Activated naive CD4-positive, alpha-beta T cell treated with anti-CD3 and anti-CD28 coated beads, Interleukin-2, amount 10 ng/mL, durations not matched to agents 7 days and 5 days (primary cell): Measurements from ENCODE around the gene ENPP3.

Experiments used
- CTCF ChIA-PET: fragments of 350-600 bp; sonication (Branson Sonifier 250); formaldehyde crosslinking; loops from one replicate; lab custom pipeline; 2021; ENCODE audit warnings: antibody characterized with exemption; lab: Charles Lee
- DNase-seq: peaks from one replicate; pipeline ENCODE4 v3.0.0-alpha.2; 2020
- H3K27ac Mint-ChIP-seq: one replicate; pipeline ENCODE4 v1.8.0; 2021; ENCODE audit warnings: mild to moderate bottlenecking, moderate library complexity, mixed read lengths
- H3K27me3 Mint-ChIP-seq: one replicate; pipeline ENCODE4 v1.8.0; 2021; ENCODE audit warnings: mild to moderate bottlenecking, mixed read lengths
- H3K36me3 Mint-ChIP-seq: one replicate; pipeline ENCODE4 v1.8.0; 2021; ENCODE audit warnings: mixed read lengths
- H3K4me1 Mint-ChIP-seq: one replicate; pipeline ENCODE4 v1.8.0; 2021; ENCODE audit warnings: mixed read lengths
- H3K4me3 Mint-ChIP-seq: one replicate; pipeline ENCODE4 v1.8.0; 2021; ENCODE audit warnings: mild to moderate bottlenecking, moderate library complexity, mixed read lengths
- H3K9me3 Mint-ChIP-seq: one replicate; pipeline ENCODE4 v1.8.0; 2021; ENCODE audit warnings: mixed read lengths

The ENPP3 gene

GRCh38 chr6:131765081-131765803 lies 128.1 kb downstream of the ENPP3 start:
- Mint-ChIP-seq H3K27ac (no peak overlapping the region), H3K4me3 (no peak overlapping the region), H3K9me3 (no peaks in the 10 kb centered on the region), H3K4me1 (no peaks in the 10 kb centered on the region), H3K27me3 (peaks cover 4% of the 10 kb centered on the region), H3K36me3 (no peaks in the 10 kb centered on the region)
- CTCF ChIA-PET, result no interaction called here
- DNase-seq, result no peak

- DNase-seq, result no peak
- no peak overlapping the region for H3K27ac Mint-ChIP-seq
- H3K4me1 Mint-ChIP-seq, result no peaks in the 10 kb centered on the region
- CTCF ChIA-PET, result no interaction called here
- H3K27me3 Mint-ChIP-seq, result peaks cover 4% of the 10 kb centered on the region
- H3K9me3 Mint-ChIP-seq, result no peaks in the 10 kb centered on the region
- H3K4me3 Mint-ChIP-seq, result no peak overlapping the region
- H3K36me3 Mint-ChIP-seq, result no peaks in the 10 kb centered on the region
Observed at GRCh38 chr6:131765804-131766135, 128.7 kb downstream of the ENPP3 start.

- peaks cover 4% of the 10 kb centered on the region for H3K27me3 Mint-ChIP-seq
- H3K36me3 Mint-ChIP-seq, result no peaks in the 10 kb centered on the region
- no peaks in the 10 kb centered on the region for H3K4me1 Mint-ChIP-seq
- no peak for DNase-seq
- CTCF ChIA-PET, result no interaction called here
- H3K27ac Mint-ChIP-seq, result no peak overlapping the region
- no peaks in the 10 kb centered on the region for H3K9me3 Mint-ChIP-seq
- H3K4me3 Mint-ChIP-seq, result no peak overlapping the region
Observed at GRCh38 chr6:131766631-131767030, 129.5 kb downstream of the ENPP3 start.

GRCh38 chr6:131768964-131769363 lies 131.9 kb downstream of the ENPP3 start:
- no peak for DNase-seq
- H3K27me3 Mint-ChIP-seq, result peaks cover 8% of the 10 kb centered on the region
- CTCF ChIA-PET, result no interaction called here
- H3K4me3 Mint-ChIP-seq, result no peak overlapping the region
- no peaks in the 10 kb centered on the region for H3K4me1 Mint-ChIP-seq
- no peaks in the 10 kb centered on the region for H3K36me3 Mint-ChIP-seq
- H3K27ac Mint-ChIP-seq, result no peak overlapping the region
- no peaks in the 10 kb centered on the region for H3K9me3 Mint-ChIP-seq

GRCh38 chr6:131769385-131770141 lies 132.5 kb downstream of the ENPP3 start:
- no peak overlapping the region for H3K27ac Mint-ChIP-seq
- CTCF ChIA-PET, result no interaction called here
- no peaks in the 10 kb centered on the region for H3K4me1 Mint-ChIP-seq
- H3K27me3 Mint-ChIP-seq, result peaks cover 8% of the 10 kb centered on the region
- no peaks in the 10 kb centered on the region for H3K9me3 Mint-ChIP-seq
- no peak for DNase-seq
- H3K36me3 Mint-ChIP-seq, result no peaks in the 10 kb centered on the region
- H3K4me3 Mint-ChIP-seq, result no peak overlapping the region

- H3K4me1 Mint-ChIP-seq, result no peaks in the 10 kb centered on the region
- no peak overlapping the region for H3K27ac Mint-ChIP-seq
- H3K36me3 Mint-ChIP-seq, result no peaks in the 10 kb centered on the region
- CTCF ChIA-PET, result no interaction called here
- no peak for DNase-seq
- H3K4me3 Mint-ChIP-seq, result no peak overlapping the region
- H3K27me3 Mint-ChIP-seq, result peaks cover 8% of the 10 kb centered on the region
- H3K9me3 Mint-ChIP-seq, result no peaks in the 10 kb centered on the region
Observed at GRCh38 chr6:131770776-131771175, 133.7 kb downstream of the ENPP3 start.

- Mint-ChIP-seq H3K27me3 (peaks cover 7% of the 10 kb centered on the region), H3K36me3 (no peaks in the 10 kb centered on the region), H3K4me1 (no peaks in the 10 kb centered on the region), H3K27ac (no peak overlapping the region), H3K4me3 (no peak overlapping the region), H3K9me3 (no peaks in the 10 kb centered on the region)
- no peak for DNase-seq
- CTCF ChIA-PET, result no interaction called here
Observed at GRCh38 chr6:131773284-131773950, 136.3 kb downstream of the ENPP3 start.

- Mint-ChIP-seq H3K27me3 (peaks cover 4% of the 10 kb centered on the region), H3K36me3 (no peaks in the 10 kb centered on the region), H3K4me1 (no peaks in the 10 kb centered on the region), H3K9me3 (no peaks in the 10 kb centered on the region), H3K4me3 (no peak overlapping the region), H3K27ac (no peak overlapping the region)
- CTCF ChIA-PET, result no interaction called here
- DNase-seq, result no peak
Observed at GRCh38 chr6:131775886-131776285, 138.8 kb downstream of the ENPP3 start.

GRCh38 chr6:131776985-131777384 lies 139.9 kb downstream of the ENPP3 start:
- H3K4me1 Mint-ChIP-seq, result no peaks in the 10 kb centered on the region
- peaks cover 4% of the 10 kb centered on the region for H3K27me3 Mint-ChIP-seq
- no peaks in the 10 kb centered on the region for H3K36me3 Mint-ChIP-seq
- H3K9me3 Mint-ChIP-seq, result no peaks in the 10 kb centered on the region
- H3K4me3 Mint-ChIP-seq, result no peak overlapping the region
- CTCF ChIA-PET, result no interaction called here
- no peak for DNase-seq
- H3K27ac Mint-ChIP-seq, result no peak overlapping the region

- no peaks in the 10 kb centered on the region for H3K4me1 Mint-ChIP-seq
- no peak overlapping the region for H3K4me3 Mint-ChIP-seq
- no peaks in the 10 kb centered on the region for H3K9me3 Mint-ChIP-seq
- H3K27ac Mint-ChIP-seq, result no peak overlapping the region
- no peaks in the 10 kb centered on the region for H3K27me3 Mint-ChIP-seq
- DNase-seq, result no peak
- H3K36me3 Mint-ChIP-seq, result no peaks in the 10 kb centered on the region
- CTCF ChIA-PET, result no interaction called here
Observed at GRCh38 chr6:131778169-131778568, 141.1 kb downstream of the ENPP3 start.

- H3K27ac Mint-ChIP-seq, result no peak overlapping the region
- no peaks in the 10 kb centered on the region for H3K9me3 Mint-ChIP-seq
- H3K27me3 Mint-ChIP-seq, result no peaks in the 10 kb centered on the region
- H3K4me3 Mint-ChIP-seq, result no peak overlapping the region
- CTCF ChIA-PET, result no interaction called here
- no peak for DNase-seq
- H3K4me1 Mint-ChIP-seq, result no peaks in the 10 kb centered on the region
- H3K36me3 Mint-ChIP-seq, result no peaks in the 10 kb centered on the region
Observed at GRCh38 chr6:131779304-131779703, 142.2 kb downstream of the ENPP3 start.

- peaks cover 4% of the 10 kb centered on the region for H3K27me3 Mint-ChIP-seq
- H3K9me3 Mint-ChIP-seq, result no peaks in the 10 kb centered on the region
- H3K27ac Mint-ChIP-seq, result no peak overlapping the region
- CTCF ChIA-PET, result interaction anchor here (1.3 kb wide), 1 partner anchor 129 kb away, joined by 3 read pairs; no protein-coding TSS in a partner anchor
- no peaks in the 10 kb centered on the region for H3K4me1 Mint-ChIP-seq
- no peak overlapping the region for H3K4me3 Mint-ChIP-seq
- no peaks in the 10 kb centered on the region for H3K36me3 Mint-ChIP-seq
- no peak for DNase-seq
Observed at GRCh38 chr6:131780600-131780999, 143.5 kb downstream of the ENPP3 start.

- H3K27me3 Mint-ChIP-seq, result peaks cover 4% of the 10 kb centered on the region
- H3K4me1 Mint-ChIP-seq, result no peaks in the 10 kb centered on the region
- H3K36me3 Mint-ChIP-seq, result no peaks in the 10 kb centered on the region
- no peaks in the 10 kb centered on the region for H3K9me3 Mint-ChIP-seq
- CTCF ChIA-PET, result interaction anchor here (1.3 kb wide), 1 partner anchor 128 kb away, joined by 3 read pairs; no protein-coding TSS in a partner anchor
- H3K4me3 Mint-ChIP-seq, result no peak overlapping the region
- no peak for DNase-seq
- no peak overlapping the region for H3K27ac Mint-ChIP-seq
Observed at GRCh38 chr6:131781687-131782086, 144.6 kb downstream of the ENPP3 start.

GRCh38 chr6:131782764-131783163 lies 145.7 kb downstream of the ENPP3 start:
- CTCF ChIA-PET, result interaction anchor here (1.0 kb wide), 1 partner anchor 125 kb away, joined by 3 read pairs; no protein-coding TSS in a partner anchor
- no peaks in the 10 kb centered on the region for H3K9me3 Mint-ChIP-seq
- no peak overlapping the region for H3K27ac Mint-ChIP-seq
- no peak overlapping the region for H3K4me3 Mint-ChIP-seq
- no peaks in the 10 kb centered on the region for H3K36me3 Mint-ChIP-seq
- H3K27me3 Mint-ChIP-seq, result peaks cover 4% of the 10 kb centered on the region
- DNase-seq, result no peak
- no peaks in the 10 kb centered on the region for H3K4me1 Mint-ChIP-seq
